ENCODE data around the gene CAPSL. TPM values are rescaled to one million over a fixed set of nuclear protein-coding genes. Genes with fewer than 3 reads are reported as not detected.

CAPSL gene
- total and polyA plus RNA-seq, 2 donors (not counting 3 experiments of a cell fraction or from before 2014, with no cell fraction given), result not detected

DNA sequence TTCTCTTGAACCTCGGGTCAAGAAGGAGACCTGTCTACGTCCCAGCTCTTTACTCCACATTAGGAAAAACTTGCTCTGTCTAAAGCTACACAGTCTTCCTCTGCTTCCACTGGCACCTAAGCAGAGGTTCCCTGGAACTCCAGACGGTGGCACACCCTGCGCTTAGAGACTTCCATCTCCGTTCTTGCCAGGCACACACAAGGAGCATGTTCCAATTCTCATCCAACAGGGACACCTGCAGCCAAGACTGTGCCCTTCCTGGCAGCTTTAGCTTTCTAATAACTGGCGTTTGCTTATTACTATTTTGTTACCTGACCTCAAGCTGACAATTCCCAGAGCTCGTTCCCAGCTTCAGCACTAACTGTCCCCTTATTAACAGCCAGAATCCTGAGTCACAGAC is 16.0 kb downstream of the CAPSL start:
- no peak overlapping the region for H3K4me2 ChIP-seq (ENCODE audit: insufficient read depth, low read length)
- ChIA-PET POLR2A (no interaction called here), CTCF (interaction anchor here (3.3 to 4.7 kb wide), 2 partner anchors 142 to 271 kb away, joined by 26 to 98 read pairs; no protein-coding TSS in a partner anchor)
- peaks cover 0 to 3% of the 10 kb centered on the region in 2 experiments for H3K27me3 ChIP-seq (ENCODE audit: control insufficient read depth in 2 of 2, insufficient read depth in 2 of 2, low read length in 2 of 2)
- BruUV-seq (replicated peaks), result no TSS peak
- no peak overlapping the region for H3K27ac ChIP-seq (ENCODE audit: insufficient read depth, low read depth, low read length)
- H3K4me1 ChIP-seq (ENCODE audit: control insufficient read depth, extremely low read depth, insufficient read depth, low read length), result no peaks in the 10 kb centered on the region
- TF ChIP-seq EZH2 (IDR thresholded peaks at IDR 0.05; ENCODE audit: borderline replicate concordance, low read depth, low read length, severe bottlenecking), result no peak
- TF ChIP-seq, protein P1, sequence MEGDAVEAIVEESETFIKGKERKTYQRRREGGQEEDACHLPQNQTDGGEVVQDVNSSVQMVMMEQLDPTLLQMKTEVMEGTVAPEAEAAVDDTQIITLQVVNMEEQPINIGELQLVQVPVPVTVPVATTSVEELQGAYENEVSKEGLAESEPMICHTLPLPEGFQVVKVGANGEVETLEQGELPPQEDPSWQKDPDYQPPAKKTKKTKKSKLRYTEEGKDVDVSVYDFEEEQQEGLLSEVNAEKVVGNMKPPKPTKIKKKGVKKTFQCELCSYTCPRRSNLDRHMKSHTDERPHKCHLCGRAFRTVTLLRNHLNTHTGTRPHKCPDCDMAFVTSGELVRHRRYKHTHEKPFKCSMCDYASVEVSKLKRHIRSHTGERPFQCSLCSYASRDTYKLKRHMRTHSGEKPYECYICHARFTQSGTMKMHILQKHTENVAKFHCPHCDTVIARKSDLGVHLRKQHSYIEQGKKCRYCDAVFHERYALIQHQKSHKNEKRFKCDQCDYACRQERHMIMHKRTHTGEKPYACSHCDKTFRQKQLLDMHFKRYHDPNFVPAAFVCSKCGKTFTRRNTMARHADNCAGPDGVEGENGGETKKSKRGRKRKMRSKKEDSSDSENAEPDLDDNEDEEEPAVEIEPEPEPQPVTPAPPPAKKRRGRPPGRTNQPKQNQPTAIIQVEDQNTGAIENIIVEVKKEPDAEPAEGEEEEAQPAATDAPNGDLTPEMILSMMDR (IDR thresholded peaks at IDR 0.05; ENCODE audit: extremely low read depth in 1 of 2, insufficient read depth in 1 of 2, low read depth in 1 of 2, low read length in 2 of 2), result no peak
- no peak for TF ChIP-seq POLR2AphosphoS5 (IDR thresholded peaks at IDR 0.05; ENCODE audit: insufficient read depth, low read depth, low read length)
- no peak for TF ChIP-seq GATA2 (IDR thresholded peaks at IDR 0.05; ENCODE audit: insufficient read depth, insufficient read length, low read depth, low read length)
- TF ChIP-seq, protein P2, sequence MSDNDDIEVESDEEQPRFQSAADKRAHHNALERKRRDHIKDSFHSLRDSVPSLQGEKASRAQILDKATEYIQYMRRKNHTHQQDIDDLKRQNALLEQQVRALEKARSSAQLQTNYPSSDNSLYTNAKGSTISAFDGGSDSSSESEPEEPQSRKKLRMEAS (IDR thresholded peaks at IDR 0.05; ENCODE audit: insufficient read depth, insufficient read length), result no peak
- no peak for TF ChIP-seq JUN (IDR thresholded peaks at IDR 0.05; ENCODE audit: borderline replicate concordance, insufficient read depth, insufficient read length, low read depth)
- no peak for TF ChIP-seq MYC (IDR thresholded peaks at IDR 0.05; ENCODE audit: low read depth, low read length)
- no peak for TF ChIP-seq POLR2A (IDR thresholded peaks at IDR 0.05; ENCODE audit: low read depth, low read length)
- TF ChIP-seq FOS (IDR thresholded peaks at IDR 0.05; ENCODE audit: borderline replicate concordance, insufficient read depth, low read length), result no peak
- no peak overlapping the region for H3K9ac ChIP-seq (replicated peaks; ENCODE audit: extremely low read depth, insufficient read depth, low read length)
- intact Hi-C loops (cut with micrococcal nuclease), result no loop called here
- H3K4me3 ChIP-seq (replicated peaks in 1 of 3; ENCODE audit: insufficient read depth in 1 of 3, low read depth in 1 of 3, low read length in 3 of 3), result no peak overlapping the region
- no peaks in the 10 kb centered on the region for H3K36me3 ChIP-seq (ENCODE audit: control insufficient read depth in 2 of 2, extremely low read depth in 1 of 2, insufficient read depth in 2 of 2, low read length in 2 of 2)
- H3K9me1 ChIP-seq (replicated peaks; ENCODE audit: control insufficient read depth, extremely low read depth, insufficient read depth, low read length), result no peaks in the 10 kb centered on the region
- no peak overlapping the region for H2AFZ ChIP-seq (ENCODE audit: low read depth, low read length)
- H4K20me1 ChIP-seq (replicated peaks; ENCODE audit: control insufficient read depth, extremely low read depth, insufficient read depth, low read length), result no peaks in the 10 kb centered on the region
- no peak for DNase-seq (ENCODE audit: low read depth, low spot score)
- H3K79me2 ChIP-seq (ENCODE audit: control insufficient read depth, insufficient read depth, low read length), result no peaks in the 10 kb centered on the region
- no peak for FAIRE-seq
- dilution Hi-C loops (cut with MboI; ENCODE audit: extremely low pct_ligation_motif_present, low sequenced_read_pairs), result no loop called here
- no peaks in the 10 kb centered on the region for H3K9me3 ChIP-seq (replicated peaks; ENCODE audit: control insufficient read depth, insufficient read depth, low read length)

All from endothelial cell of umbilical vein (primary cell).